ENCODE data around the gene PPP4R2. TPM values are rescaled to one million over a fixed set of nuclear protein-coding genes. Genes with fewer than 3 reads are reported as not detected.

The PPP4R2 gene
- total and polyA plus RNA-seq, 10 of the 15 experiments (the other 5 are each of a cell fraction or from before 2014, with no cell fraction given), result 16.7 to 83.4 (median 38.9) TPM

DNA sequence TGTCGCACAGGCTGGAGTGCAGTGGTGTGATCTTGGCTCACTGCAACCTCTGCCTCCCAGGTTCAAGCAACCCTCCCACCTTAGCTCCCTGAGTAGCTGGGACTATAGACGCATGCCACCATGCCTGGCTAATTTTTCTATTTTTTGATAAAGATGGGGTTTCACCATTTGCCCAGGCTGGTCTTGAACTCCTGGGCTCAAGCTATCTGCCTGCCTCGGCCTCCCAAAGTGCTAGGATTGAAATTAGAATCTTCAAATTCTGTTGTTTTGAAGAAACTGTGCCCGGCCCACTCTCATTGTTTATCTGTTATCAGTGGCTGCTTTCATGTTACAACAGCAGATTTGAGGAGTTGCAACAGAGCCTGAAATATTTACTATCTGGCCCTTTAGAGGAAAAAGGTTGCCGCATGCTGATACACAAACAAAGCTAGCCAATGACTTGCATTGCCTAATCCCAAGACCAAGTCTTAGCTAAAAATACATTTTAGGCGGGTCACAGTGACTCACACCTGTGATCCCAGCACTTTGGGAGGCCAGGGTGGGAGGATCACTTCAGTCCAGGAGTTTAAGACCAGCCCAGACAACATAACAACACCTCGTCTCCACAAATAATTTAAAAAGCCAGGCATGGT, 43.2 kb upstream of the PPP4R2 start:
- Histone ChIP-seq H3K4me3 (no peak overlapping the region), H3K27me3 (replicated peaks in 1 of 2; ENCODE audit: control insufficient read depth in 2 of 2, insufficient read depth in 2 of 2, low read length in 1 of 2) (no peaks in the 10 kb centered on the region), H3K27ac (ENCODE audit: control insufficient read depth, insufficient read depth) (no peak overlapping the region), H3K4me1 (ENCODE audit: control insufficient read depth, insufficient read depth, low read length) (peaks cover 13% of the 10 kb centered on the region), H3K9me3 (replicated peaks; ENCODE audit: control insufficient read depth, insufficient read depth, low read length) (no peaks in the 10 kb centered on the region), H2AFZ (ENCODE audit: control insufficient read depth, low read depth, low read length) (no peak overlapping the region), H3K4me2 (ENCODE audit: control insufficient read depth, insufficient read depth) (no peak overlapping the region), H3K9ac (ENCODE audit: control insufficient read depth, insufficient read depth, low read length) (no peak overlapping the region), H3K79me2 (ENCODE audit: control insufficient read depth, insufficient read depth, low read length) (no peaks in the 10 kb centered on the region), H4K20me1 (ENCODE audit: control insufficient read depth, insufficient read depth) (no peaks in the 10 kb centered on the region), H3K36me3 (ENCODE audit: control insufficient read depth in 2 of 2, insufficient read depth in 2 of 2, low read length in 1 of 2) (no peaks in the 10 kb centered on the region)
- ChIA-PET POLR2A (interaction anchor here (0.6 to 1.1 kb wide), 3 partner anchors 10 to 41 kb away, joined by 3 to 7 read pairs (median 3); no protein-coding TSS in a partner anchor), RAD21 (ENCODE audit: unreplicated experiment) (interaction anchor here (0.9 to 1.0 kb wide), 3 partner anchors 19 to 102 kb away, joined by 3 to 4 read pairs (median 3); no protein-coding TSS in a partner anchor), CTCF (interaction anchor here (0.7 to 2.2 kb wide), 7 partner anchors 9 to 132 kb away, joined by 3 to 6 read pairs (median 3); no protein-coding TSS in a partner anchor), SMC1A (ENCODE audit: uncharacterized antibody, unreplicated experiment) (interaction anchor here (2.6 kb wide), 1 partner anchor 11 kb away, joined by 14 read pairs; no protein-coding TSS in a partner anchor)
- DNase-seq (ENCODE audit: low read depth, low spot score) (no peak), ATAC-seq (no peak), FAIRE-seq (no peak)
- no TSS peak for BruUV-seq (replicated peaks)
- 68% methylated on average over 7 of the region's 7 CpGs for WGBS (ENCODE audit: insufficient coverage, insufficient replicate concordance, low lambda C conversion rate, missing lambda C conversion rate)
- TF ChIP-seq, protein P1, sequence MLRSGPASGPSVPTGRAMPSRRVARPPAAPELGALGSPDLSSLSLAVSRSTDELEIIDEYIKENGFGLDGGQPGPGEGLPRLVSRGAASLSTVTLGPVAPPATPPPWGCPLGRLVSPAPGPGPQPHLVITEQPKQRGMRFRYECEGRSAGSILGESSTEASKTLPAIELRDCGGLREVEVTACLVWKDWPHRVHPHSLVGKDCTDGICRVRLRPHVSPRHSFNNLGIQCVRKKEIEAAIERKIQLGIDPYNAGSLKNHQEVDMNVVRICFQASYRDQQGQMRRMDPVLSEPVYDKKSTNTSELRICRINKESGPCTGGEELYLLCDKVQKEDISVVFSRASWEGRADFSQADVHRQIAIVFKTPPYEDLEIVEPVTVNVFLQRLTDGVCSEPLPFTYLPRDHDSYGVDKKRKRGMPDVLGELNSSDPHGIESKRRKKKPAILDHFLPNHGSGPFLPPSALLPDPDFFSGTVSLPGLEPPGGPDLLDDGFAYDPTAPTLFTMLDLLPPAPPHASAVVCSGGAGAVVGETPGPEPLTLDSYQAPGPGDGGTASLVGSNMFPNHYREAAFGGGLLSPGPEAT (IDR thresholded peaks at IDR 0.05; ENCODE audit: low read depth), result no peak
- TF ChIP-seq, protein P2, sequence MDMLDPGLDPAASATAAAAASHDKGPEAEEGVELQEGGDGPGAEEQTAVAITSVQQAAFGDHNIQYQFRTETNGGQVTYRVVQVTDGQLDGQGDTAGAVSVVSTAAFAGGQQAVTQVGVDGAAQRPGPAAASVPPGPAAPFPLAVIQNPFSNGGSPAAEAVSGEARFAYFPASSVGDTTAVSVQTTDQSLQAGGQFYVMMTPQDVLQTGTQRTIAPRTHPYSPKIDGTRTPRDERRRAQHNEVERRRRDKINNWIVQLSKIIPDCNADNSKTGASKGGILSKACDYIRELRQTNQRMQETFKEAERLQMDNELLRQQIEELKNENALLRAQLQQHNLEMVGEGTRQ (IDR thresholded peaks at IDR 0.05; ENCODE audit: borderline replicate concordance, low read depth, low read length), result no peak
- TF ChIP-seq HDAC6 (IDR thresholded peaks at IDR 0.05; ENCODE audit: unreplicated experiment) (no peak), CREM (IDR thresholded peaks at IDR 0.05; ENCODE audit: low read depth) (no peak), ZNF24 (IDR thresholded peaks at IDR 0.05) (no peak), YBX1 (IDR thresholded peaks at IDR 0.05) (no peak), SUZ12 (IDR thresholded peaks at IDR 0.05; ENCODE audit: unreplicated experiment) (no peak), SP1 (IDR thresholded peaks at IDR 0.05; ENCODE audit: low read depth, low read length) (no peak), TCF3 (IDR thresholded peaks at IDR 0.05; ENCODE audit: borderline replicate concordance, insufficient read depth, low read depth, low read length) (no peak), NR2C1 (IDR thresholded peaks at IDR 0.05) (no peak), RFX5 (IDR thresholded peaks at IDR 0.05; ENCODE audit: low read depth, low read length) (no peak), ZNF384 (IDR thresholded peaks at IDR 0.05; ENCODE audit: borderline replicate concordance, low read depth, low read length) (no peak)
- TF ChIP-seq, protein P3, sequence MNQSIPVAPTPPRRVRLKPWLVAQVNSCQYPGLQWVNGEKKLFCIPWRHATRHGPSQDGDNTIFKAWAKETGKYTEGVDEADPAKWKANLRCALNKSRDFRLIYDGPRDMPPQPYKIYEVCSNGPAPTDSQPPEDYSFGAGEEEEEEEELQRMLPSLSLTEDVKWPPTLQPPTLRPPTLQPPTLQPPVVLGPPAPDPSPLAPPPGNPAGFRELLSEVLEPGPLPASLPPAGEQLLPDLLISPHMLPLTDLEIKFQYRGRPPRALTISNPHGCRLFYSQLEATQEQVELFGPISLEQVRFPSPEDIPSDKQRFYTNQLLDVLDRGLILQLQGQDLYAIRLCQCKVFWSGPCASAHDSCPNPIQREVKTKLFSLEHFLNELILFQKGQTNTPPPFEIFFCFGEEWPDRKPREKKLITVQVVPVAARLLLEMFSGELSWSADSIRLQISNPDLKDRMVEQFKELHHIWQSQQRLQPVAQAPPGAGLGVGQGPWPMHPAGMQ (IDR thresholded peaks at IDR 0.05; ENCODE audit: borderline replicate concordance), result no peak
- TF ChIP-seq, protein P4, sequence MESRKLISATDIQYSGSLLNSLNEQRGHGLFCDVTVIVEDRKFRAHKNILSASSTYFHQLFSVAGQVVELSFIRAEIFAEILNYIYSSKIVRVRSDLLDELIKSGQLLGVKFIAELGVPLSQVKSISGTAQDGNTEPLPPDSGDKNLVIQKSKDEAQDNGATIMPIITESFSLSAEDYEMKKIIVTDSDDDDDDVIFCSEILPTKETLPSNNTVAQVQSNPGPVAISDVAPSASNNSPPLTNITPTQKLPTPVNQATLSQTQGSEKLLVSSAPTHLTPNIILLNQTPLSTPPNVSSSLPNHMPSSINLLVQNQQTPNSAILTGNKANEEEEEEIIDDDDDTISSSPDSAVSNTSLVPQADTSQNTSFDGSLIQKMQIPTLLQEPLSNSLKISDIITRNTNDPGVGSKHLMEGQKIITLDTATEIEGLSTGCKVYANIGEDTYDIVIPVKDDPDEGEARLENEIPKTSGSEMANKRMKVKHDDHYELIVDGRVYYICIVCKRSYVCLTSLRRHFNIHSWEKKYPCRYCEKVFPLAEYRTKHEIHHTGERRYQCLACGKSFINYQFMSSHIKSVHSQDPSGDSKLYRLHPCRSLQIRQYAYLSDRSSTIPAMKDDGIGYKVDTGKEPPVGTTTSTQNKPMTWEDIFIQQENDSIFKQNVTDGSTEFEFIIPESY (IDR thresholded peaks at IDR 0.05), result no peak
- in situ Hi-C loops (cut with MboI), result no loop called here
- intact Hi-C loops (cut with micrococcal nuclease; ENCODE audit: unreplicated experiment), result no loop called here
